Astrocyte (in vitro differentiated cells and primary cell): ENCODE data around the gene MSMO1. TPM values are rescaled to one million over a fixed set of nuclear protein-coding genes. Genes with fewer than 3 reads are reported as not detected.

Source experiments
- DNase-seq: peaks from one replicate; pipeline ENCODE4 v3.0.0-alpha.2; 2010; ENCODE audit warnings: low read depth
- FAIRE-seq: peaks from 2 replicates; lab custom pipeline; 2011; peaks lifted over from hg19 to GRCh38; lab: Jason Lieb, UNC
- H2AFZ ChIP-seq: 2 replicates; pipeline ENCODE4 v1.6.0; 2012; ENCODE audit warnings: low read depth, low read length, inconsistent platforms
- H3K27ac ChIP-seq: 2 replicates; pipeline ENCODE4 v1.5.1; 2011; ENCODE audit warnings: low read depth, low read length, inconsistent platforms
- H3K27me3 ChIP-seq: 2 replicates; pipeline ENCODE4 v1.6.0; 2011; ENCODE audit warnings: low read length, inconsistent platforms; ENCODE audit not compliant: insufficient read depth
- H3K36me3 ChIP-seq: 2 replicates; pipeline ENCODE4 v1.5.1; 2011; ENCODE audit warnings: low read length, inconsistent platforms; ENCODE audit not compliant: insufficient read depth
- H3K4me1 ChIP-seq: 2 replicates; pipeline ENCODE4 v1.5.1; 2011; ENCODE audit warnings: low read length, inconsistent platforms; ENCODE audit not compliant: insufficient read depth
- H3K4me2 ChIP-seq: 2 replicates; pipeline ENCODE4 v1.6.0; 2012; ENCODE audit warnings: low read length, inconsistent platforms
- H3K4me3 ChIP-seq: 2 replicates; pipeline ENCODE4 v1.5.1; 2011; ENCODE audit warnings: low read depth, mild to moderate bottlenecking, low read length, inconsistent platforms; ENCODE audit not compliant: insufficient read depth
- H3K79me2 ChIP-seq: 2 replicates; pipeline ENCODE4 v1.6.0; 2012; ENCODE audit warnings: mild to moderate bottlenecking, low read length, inconsistent platforms; ENCODE audit not compliant: insufficient read depth
- H3K9ac ChIP-seq: 2 replicates; pipeline ENCODE4 v1.6.0; 2012; ENCODE audit warnings: mild to moderate bottlenecking, low read length, inconsistent platforms
- H3K9me3 ChIP-seq: 2 replicates; pipeline ENCODE4 v1.5.1; 2012; ENCODE audit warnings: low read depth, mild to moderate bottlenecking, low read length, inconsistent platforms; ENCODE audit not compliant: insufficient read depth
- H4K20me1 ChIP-seq: 2 replicates; pipeline ENCODE4 v1.6.0; 2012; ENCODE audit warnings: low read length, inconsistent platforms; ENCODE audit not compliant: insufficient read depth
- H3K27ac Mint-ChIP-seq: one replicate; pipeline ENCODE4 v1.8.0; 2021; ENCODE audit warnings: mild to moderate bottlenecking, mixed read lengths; ENCODE audit not compliant: unreplicated experiment
- H3K27me3 Mint-ChIP-seq: one replicate; pipeline ENCODE4 v1.8.0; 2021; ENCODE audit warnings: low read depth, mixed read lengths; ENCODE audit not compliant: unreplicated experiment
- H3K36me3 Mint-ChIP-seq: one replicate; pipeline ENCODE4 v1.8.0; 2021; ENCODE audit warnings: low read depth, mixed read lengths; ENCODE audit not compliant: unreplicated experiment
- H3K4me1 Mint-ChIP-seq: one replicate; pipeline ENCODE4 v1.8.0; 2021; ENCODE audit warnings: low read depth, mixed read lengths; ENCODE audit not compliant: unreplicated experiment
- H3K4me3 Mint-ChIP-seq: one replicate; pipeline ENCODE4 v1.8.0; 2021; ENCODE audit warnings: mild to moderate bottlenecking, moderate library complexity, mixed read lengths; ENCODE audit not compliant: unreplicated experiment
- H3K9me3 Mint-ChIP-seq: one replicate; pipeline ENCODE4 v1.8.0; 2021; ENCODE audit warnings: mild to moderate bottlenecking, mixed read lengths; ENCODE audit not compliant: unreplicated experiment
- EZH2 ChIP-seq: IDR thresholded peaks from 2 replicates; pipeline ENCODE4 v1.6.1; 2012; ENCODE audit warnings: mild to moderate bottlenecking, low read length, inconsistent platforms; ENCODE audit not compliant: insufficient read depth
- total RNA-seq: library from RNA; stranded (reverse); gene quantifications from 2 replicates; pipeline ENCODE4 v1.2.1, GENCODE V29; 2021
- TF ChIP-seq, protein P1 (sequence below): IDR thresholded peaks from 2 replicates; pipeline ENCODE4 v1.5.1; 2011; ENCODE audit warnings: low read depth, mild to moderate bottlenecking, inconsistent platforms, low read length, moderate library complexity; ENCODE audit not compliant: insufficient read depth

The MSMO1 gene
- total RNA-seq, 1 donor from 2014 or later = 179 TPM

DNA sequence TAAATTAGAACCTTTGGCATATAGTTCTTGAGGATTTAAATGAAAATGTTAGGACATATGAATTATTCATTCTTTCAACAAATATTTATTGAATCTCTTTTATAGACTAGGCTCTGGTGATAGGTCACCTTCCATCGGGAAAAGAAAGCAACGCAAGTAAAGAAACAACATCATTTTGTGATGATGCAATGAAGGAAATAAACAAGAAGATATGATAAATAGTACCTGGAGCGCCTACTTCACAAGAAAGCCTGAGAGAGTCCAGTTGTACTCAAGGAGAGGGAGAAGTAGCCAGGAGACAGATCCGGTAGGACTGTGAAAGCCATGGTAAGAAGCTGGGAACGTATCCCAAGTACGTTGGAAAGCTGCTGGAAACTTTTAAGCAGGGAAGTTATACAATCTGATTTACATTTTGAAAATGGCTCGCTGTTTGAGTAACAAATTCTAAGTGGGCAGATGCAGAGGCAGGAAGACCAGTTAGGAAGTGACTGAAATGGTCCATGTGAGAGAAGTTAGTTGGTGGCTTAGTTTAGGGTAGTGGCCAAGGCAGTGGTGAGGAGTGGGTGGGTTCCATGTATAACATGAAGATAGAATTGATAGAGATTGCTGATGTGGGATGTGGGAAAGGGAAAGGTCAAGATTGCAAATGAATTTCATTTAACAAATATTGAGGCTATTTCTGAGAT lies 33.7 kb downstream of the MSMO1 start:
- no peaks in the 10 kb centered on the region for H3K79me2 ChIP-seq
- H3K27ac ChIP-seq = no peak overlapping the region
- no peaks in the 10 kb centered on the region for H3K36me3 ChIP-seq
- Mint-ChIP-seq H3K4me1 (peaks cover 27% of the 10 kb centered on the region), H3K36me3 (no peaks in the 10 kb centered on the region), H3K27me3 (no peaks in the 10 kb centered on the region), H3K4me3 (no peak overlapping the region), H3K9me3 (no peaks in the 10 kb centered on the region), H3K27ac (peak overlapping the region; percentile 63)
- no peaks in the 10 kb centered on the region for H4K20me1 ChIP-seq
- FAIRE-seq = no peak
- H3K4me2 ChIP-seq = no peak overlapping the region
- no peaks in the 10 kb centered on the region for H3K27me3 ChIP-seq
- no peak for DNase-seq
- TF ChIP-seq, protein P1, sequence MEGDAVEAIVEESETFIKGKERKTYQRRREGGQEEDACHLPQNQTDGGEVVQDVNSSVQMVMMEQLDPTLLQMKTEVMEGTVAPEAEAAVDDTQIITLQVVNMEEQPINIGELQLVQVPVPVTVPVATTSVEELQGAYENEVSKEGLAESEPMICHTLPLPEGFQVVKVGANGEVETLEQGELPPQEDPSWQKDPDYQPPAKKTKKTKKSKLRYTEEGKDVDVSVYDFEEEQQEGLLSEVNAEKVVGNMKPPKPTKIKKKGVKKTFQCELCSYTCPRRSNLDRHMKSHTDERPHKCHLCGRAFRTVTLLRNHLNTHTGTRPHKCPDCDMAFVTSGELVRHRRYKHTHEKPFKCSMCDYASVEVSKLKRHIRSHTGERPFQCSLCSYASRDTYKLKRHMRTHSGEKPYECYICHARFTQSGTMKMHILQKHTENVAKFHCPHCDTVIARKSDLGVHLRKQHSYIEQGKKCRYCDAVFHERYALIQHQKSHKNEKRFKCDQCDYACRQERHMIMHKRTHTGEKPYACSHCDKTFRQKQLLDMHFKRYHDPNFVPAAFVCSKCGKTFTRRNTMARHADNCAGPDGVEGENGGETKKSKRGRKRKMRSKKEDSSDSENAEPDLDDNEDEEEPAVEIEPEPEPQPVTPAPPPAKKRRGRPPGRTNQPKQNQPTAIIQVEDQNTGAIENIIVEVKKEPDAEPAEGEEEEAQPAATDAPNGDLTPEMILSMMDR = no peak
- no peak for TF ChIP-seq EZH2
- no peak overlapping the region for H2AFZ ChIP-seq
- no peaks in the 10 kb centered on the region for H3K4me1 ChIP-seq
- no peak overlapping the region for H3K4me3 ChIP-seq
- H3K9me3 ChIP-seq = no peaks in the 10 kb centered on the region
- H3K9ac ChIP-seq = no peak overlapping the region

GRCh38 chr4:165361810-165362209 lies 34.3 kb downstream of the MSMO1 start:
- H4K20me1 ChIP-seq = no peaks in the 10 kb centered on the region
- no peak overlapping the region for H3K4me3 ChIP-seq
- no peaks in the 10 kb centered on the region for H3K9me3 ChIP-seq
- no peaks in the 10 kb centered on the region for H3K79me2 ChIP-seq
- Mint-ChIP-seq H3K4me1 (peaks cover 27% of the 10 kb centered on the region), H3K9me3 (no peaks in the 10 kb centered on the region), H3K27ac (no peak overlapping the region), H3K27me3 (no peaks in the 10 kb centered on the region), H3K36me3 (no peaks in the 10 kb centered on the region), H3K4me3 (no peak overlapping the region)
- H3K4me1 ChIP-seq = no peaks in the 10 kb centered on the region
- DNase-seq (no peak), FAIRE-seq (no peak)
- H3K27me3 ChIP-seq = no peaks in the 10 kb centered on the region
- H3K4me2 ChIP-seq = no peak overlapping the region
- H2AFZ ChIP-seq = no peak overlapping the region
- TF ChIP-seq, protein P1 = no peak
- H3K27ac ChIP-seq = no peak overlapping the region
- H3K9ac ChIP-seq = no peak overlapping the region
- no peaks in the 10 kb centered on the region for H3K36me3 ChIP-seq

DNA sequence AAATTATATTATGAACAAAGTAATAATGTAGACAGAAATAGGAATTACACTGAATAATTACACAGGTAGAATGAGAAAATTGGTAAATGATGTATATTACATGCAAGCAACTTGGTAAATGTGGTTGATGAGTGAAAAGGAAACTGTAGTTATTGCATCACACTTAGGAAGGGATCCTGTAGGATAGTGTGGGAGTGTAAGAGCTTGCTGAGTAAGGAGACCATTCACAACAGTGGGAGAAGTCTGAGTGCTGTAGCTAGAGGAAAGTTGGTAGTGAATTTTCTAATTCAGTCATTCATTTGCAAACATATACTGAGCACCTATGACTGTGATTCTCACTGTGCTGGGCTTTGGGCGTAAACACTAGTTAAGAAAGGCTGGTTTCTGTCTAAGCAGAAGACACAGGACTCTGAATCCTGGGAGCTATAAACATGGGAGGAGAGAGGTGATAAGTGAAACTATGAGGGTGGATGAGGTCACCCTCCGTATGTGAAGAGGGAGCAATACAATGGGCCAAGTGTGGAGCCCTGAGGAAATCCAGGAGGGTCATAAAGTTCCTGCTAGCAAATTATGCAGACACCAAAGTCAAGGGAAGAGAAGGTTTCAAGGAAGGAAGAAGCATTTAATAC lies 37.1 kb downstream of the MSMO1 start:
- Histone ChIP-seq H3K36me3 (no peaks in the 10 kb centered on the region), H3K4me3 (no peak overlapping the region), H3K9ac (no peak overlapping the region), H3K27ac (no peak overlapping the region), H3K27me3 (no peaks in the 10 kb centered on the region), H3K4me1 (no peaks in the 10 kb centered on the region), H4K20me1 (no peaks in the 10 kb centered on the region), H3K4me2 (no peak overlapping the region), H2AFZ (no peak overlapping the region), H3K79me2 (no peaks in the 10 kb centered on the region), H3K9me3 (no peaks in the 10 kb centered on the region)
- Mint-ChIP-seq H3K36me3 (no peaks in the 10 kb centered on the region), H3K27ac (no peak overlapping the region), H3K27me3 (no peaks in the 10 kb centered on the region), H3K4me1 (peaks cover 25% of the 10 kb centered on the region), H3K4me3 (no peak overlapping the region), H3K9me3 (no peaks in the 10 kb centered on the region)
- no peak for FAIRE-seq
- peak; percentile 22 for DNase-seq
- TF ChIP-seq EZH2 = no peak
- TF ChIP-seq, protein P1 = no peak
